Ascending aorta (tissue), 2 donors: ENCODE measurements around the gene HS3ST5. TPM values are rescaled to one million over a fixed set of nuclear protein-coding genes. Genes with fewer than 3 reads are reported as not detected.

ENCODE experiments used
- DNase-seq, 2 donors: peaks; one replicate each; pipeline ENCODE4 v3.0.0-alpha.2; 2019; ENCODE audit warnings: low spot score in 2 of 2
- H3K27ac ChIP-seq, 2 donors: fragments of 200-600 bp; sonication (generic); one replicate each; pipeline ENCODE4 v1.5.1; 2016 to 2017; ENCODE audit warnings: mild to moderate bottlenecking in 1 of 2
- H3K27me3 ChIP-seq: fragments of 200-600 bp; sonication (generic); one replicate; pipeline ENCODE4 v1.5.1; 2017
- H3K36me3 ChIP-seq, 2 donors: fragments of 200-600 bp; sonication (generic); one replicate each; pipeline ENCODE4 v1.5.1; 2016
- H3K4me1 ChIP-seq, 2 donors: fragments of 200-600 bp; sonication (generic); one replicate each; pipeline ENCODE4 v1.5.1; 2016 to 2017; ENCODE audit warnings: mild to moderate bottlenecking in 1 of 2
- H3K4me3 ChIP-seq, 2 donors: fragments of 200-600 bp; sonication (generic); one replicate each; pipeline ENCODE4 v1.5.1; 2016 to 2017; ENCODE audit warnings: mild to moderate bottlenecking in 1 of 2
- H3K9me3 ChIP-seq, 2 donors: fragments of 200-600 bp; sonication (generic); one replicate each; pipeline ENCODE4 v1.5.1; 2016
- intact Hi-C: fragments of 100-400 bp; cut with DNase I; formaldehyde crosslinking; loops from one replicate; pipeline ENCODE4 v1.15.1; 2023
- total RNA-seq: library from RNA; depleted of rRNA; stranded (reverse); fragments of >200 nt; gene quantifications from one replicate; pipeline ENCODE4 v1.1.0, GENCODE V29; 2016
- TF ChIP-seq, protein P1 (sequence below), 3 experiments: fragments of 200-600 bp in 2 of 3; fragments of 450-650 bp in 1 of 3; sonication (generic) in 2 of 3; IDR thresholded peaks; one replicate each; pipeline ENCODE4 v1.5.1; 2016 to 2019; ENCODE audit warnings: antibody characterized with exemption in 3 of 3, mild to moderate bottlenecking in 1 of 3, moderate library complexity in 1 of 3

Gene HS3ST5
- total RNA-seq, 1 donor from 2014 or later, result not detected

DNA sequence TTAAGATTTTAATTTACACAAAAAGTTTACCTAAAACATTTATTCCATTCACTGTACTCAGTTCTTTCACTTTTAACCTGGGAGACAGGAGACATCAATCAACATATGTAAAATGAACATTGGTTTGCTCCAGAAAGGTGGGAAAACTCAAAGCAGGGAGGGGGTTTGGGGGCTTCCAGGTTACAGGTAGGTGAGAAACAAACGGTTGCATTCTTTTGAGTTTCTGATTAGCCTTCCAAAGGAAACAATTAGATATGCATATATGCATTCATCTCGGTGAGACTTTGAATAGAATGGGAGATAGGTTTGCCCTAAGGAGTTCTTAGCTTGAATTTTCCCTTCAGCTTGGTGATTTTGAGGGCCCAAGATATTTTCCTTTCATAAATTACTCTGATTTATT is 333.6 kb downstream of the HS3ST5 start:
- intact Hi-C loops, result no loop called here
- no peak for DNase-seq
- H3K27ac ChIP-seq, result no peak overlapping the region
- no peaks in the 10 kb centered on the region for H3K9me3 ChIP-seq
- no peaks in the 10 kb centered on the region for H3K36me3 ChIP-seq
- H3K4me1 ChIP-seq, result no peaks in the 10 kb centered on the region
- H3K27me3 ChIP-seq, result no peaks in the 10 kb centered on the region
- H3K4me3 ChIP-seq, result no peak overlapping the region
- TF ChIP-seq, protein P1, sequence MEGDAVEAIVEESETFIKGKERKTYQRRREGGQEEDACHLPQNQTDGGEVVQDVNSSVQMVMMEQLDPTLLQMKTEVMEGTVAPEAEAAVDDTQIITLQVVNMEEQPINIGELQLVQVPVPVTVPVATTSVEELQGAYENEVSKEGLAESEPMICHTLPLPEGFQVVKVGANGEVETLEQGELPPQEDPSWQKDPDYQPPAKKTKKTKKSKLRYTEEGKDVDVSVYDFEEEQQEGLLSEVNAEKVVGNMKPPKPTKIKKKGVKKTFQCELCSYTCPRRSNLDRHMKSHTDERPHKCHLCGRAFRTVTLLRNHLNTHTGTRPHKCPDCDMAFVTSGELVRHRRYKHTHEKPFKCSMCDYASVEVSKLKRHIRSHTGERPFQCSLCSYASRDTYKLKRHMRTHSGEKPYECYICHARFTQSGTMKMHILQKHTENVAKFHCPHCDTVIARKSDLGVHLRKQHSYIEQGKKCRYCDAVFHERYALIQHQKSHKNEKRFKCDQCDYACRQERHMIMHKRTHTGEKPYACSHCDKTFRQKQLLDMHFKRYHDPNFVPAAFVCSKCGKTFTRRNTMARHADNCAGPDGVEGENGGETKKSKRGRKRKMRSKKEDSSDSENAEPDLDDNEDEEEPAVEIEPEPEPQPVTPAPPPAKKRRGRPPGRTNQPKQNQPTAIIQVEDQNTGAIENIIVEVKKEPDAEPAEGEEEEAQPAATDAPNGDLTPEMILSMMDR (IDR thresholded peaks at IDR 0.05), result no peak

DNA sequence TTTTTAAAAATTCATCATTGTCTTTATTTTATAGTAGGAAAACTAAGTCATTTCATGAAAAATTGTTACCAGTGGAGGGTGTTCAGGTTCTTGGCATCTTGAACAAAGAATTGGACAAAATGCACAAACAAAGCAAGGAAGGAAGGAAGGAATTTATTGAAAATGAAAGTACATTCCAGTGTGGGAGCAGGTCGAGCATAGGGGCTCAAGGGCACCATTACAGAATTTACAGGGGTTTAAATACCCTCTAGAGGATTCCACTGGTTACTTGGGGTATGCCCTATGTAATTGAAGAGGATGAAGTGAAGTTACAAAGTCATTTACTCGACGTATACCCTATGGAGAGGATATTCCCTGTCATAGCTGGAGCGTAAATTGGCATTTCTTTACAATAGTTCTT is 334.5 kb downstream of the HS3ST5 start:
- no peak for DNase-seq
- intact Hi-C loops, result no loop called here
- Histone ChIP-seq H3K4me3 (peak overlapping the region; percentile 17 to 27), H3K4me1 (no peaks in the 10 kb centered on the region), H3K27ac (no peak overlapping the region), H3K27me3 (no peaks in the 10 kb centered on the region), H3K36me3 (no peaks in the 10 kb centered on the region), H3K9me3 (no peaks in the 10 kb centered on the region)
- TF ChIP-seq, protein P1 (IDR thresholded peaks at IDR 0.05), result no peak

DNA sequence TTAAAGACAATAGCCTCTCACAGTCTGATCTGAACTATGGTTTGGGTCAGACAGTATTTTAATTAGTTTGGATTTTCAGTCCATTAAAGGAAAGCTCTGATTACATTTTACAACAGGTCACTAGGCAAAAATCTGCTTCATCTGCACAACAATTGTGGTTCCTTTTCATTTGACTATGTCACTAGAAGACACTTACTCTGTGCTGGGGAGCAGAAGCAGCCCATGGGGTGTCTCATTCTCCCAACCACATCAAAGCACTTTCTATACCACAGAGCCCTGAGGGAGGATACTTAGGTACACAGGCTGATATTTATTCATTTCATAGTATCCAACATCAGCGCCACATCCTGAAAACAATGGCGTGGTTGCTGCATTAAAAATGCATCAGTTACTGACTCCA is 335.3 kb downstream of the HS3ST5 start:
- Histone ChIP-seq H3K4me1 (no peaks in the 10 kb centered on the region), H3K9me3 (no peaks in the 10 kb centered on the region), H3K27ac (no peak overlapping the region), H3K36me3 (no peaks in the 10 kb centered on the region), H3K4me3 (no peak overlapping the region), H3K27me3 (no peaks in the 10 kb centered on the region)
- intact Hi-C loops, result no loop called here
- TF ChIP-seq, protein P1 (IDR thresholded peaks at IDR 0.05), result no peak
- no peak for DNase-seq
